KG1 (cell line): ENCODE results near the gene GNRH2.
"Not testable (repeated sequence)": the region's sequence is repeated elsewhere in the genome, so short reads cannot be mapped to it uniquely, and the experiment has no call there.

Experiments
- DNase-seq: peaks from one replicate; lab custom pipeline; 2025; lab: John Stamatoyannopoulos, UW

GNRH2 gene

GRCh38 chr20:3042625-3043024 lies 797 bp upstream of the GNRH2 start:
- DNase-seq, result no peak

- DNase-seq, result no peak
Observed at GRCh38 chr20:3044336-3044965, 1.0 kb downstream of the GNRH2 start.

- DNase-seq, result peak; percentile 83
Observed at GRCh38 chr20:3045042-3045815, 1.8 kb downstream of the GNRH2 start.

GRCh38 chr20:3045816-3046676 lies 2.6 kb downstream of the GNRH2 start, which contains the start of gene MRPS26:
TSS of gene MRPS26 (plus strand) at chr20:3046052. CDS start at chr20:3046069, 17 bp downstream.
- peak; percentile 83 for DNase-seq

- no peak for DNase-seq
Observed at GRCh38 chr20:3046677-3047462, 3.4 kb downstream of the GNRH2 start.

- no peak for DNase-seq
Observed at GRCh38 chr20:3047486-3048419, 4.3 kb downstream of the GNRH2 start.

GRCh38 chr20:3051385-3052019 lies 8.1 kb downstream of the GNRH2 start:
- no peak for DNase-seq

- DNase-seq, result no peak
Observed at GRCh38 chr20:3059489-3059888, 16.1 kb downstream of the GNRH2 start.

GRCh38 chr20:3064119-3064518 lies 20.7 kb downstream of the GNRH2 start:
- DNase-seq, result not testable (repeated sequence)

- no peak for DNase-seq
Observed at GRCh38 chr20:3067139-3068014, 24.0 kb downstream of the GNRH2 start.

GRCh38 chr20:3068075-3068474 lies 24.7 kb downstream of the GNRH2 start:
- no peak for DNase-seq

GRCh38 chr20:3068986-3069900 lies 25.8 kb downstream of the GNRH2 start:
- no peak for DNase-seq

GRCh38 chr20:3070725-3071124 lies 27.3 kb downstream of the GNRH2 start:
- DNase-seq, result no peak

- no peak for DNase-seq
Observed at GRCh38 chr20:3071266-3071609, 27.8 kb downstream of the GNRH2 start.

GRCh38 chr20:3071610-3072529 lies 28.4 kb downstream of the GNRH2 start, which contains the start of gene OXT:
TSS of gene OXT (plus strand) at chr20:3071620. CDS start at chr20:3071656, 36 bp downstream.
- DNase-seq, result no peak

GRCh38 chr20:3072530-3073250 lies 29.3 kb downstream of the GNRH2 start:
- DNase-seq, result no peak
